Right renal cortex interstitium (tissue), 3 donors: ENCODE data around the gene CD27. TPM values are rescaled to one million over a fixed set of nuclear protein-coding genes. Genes with fewer than 3 reads are reported as not detected.
"Not testable (repeated sequence)": the region's sequence is repeated elsewhere in the genome, so short reads cannot be mapped to it uniquely, and the experiment has no call there.

ENCODE experiments used
- DNase-seq, 3 donors: peaks; one replicate each; pipeline ENCODE4 v3.0.0-alpha.2; 2013; ENCODE audit warnings: low read depth in 3 of 3, low spot score in 2 of 3
- polyA plus RNA-seq, 3 donors: library from polyadenylated mRNA; unstranded; fragments of 120-200 nt; gene quantifications; one replicate each; pipeline ENCODE4 v1.2.1, GENCODE V29; 2013; ENCODE audit not compliant: insufficient read length in 3 of 3

The CD27 gene
- polyA plus RNA-seq, 3 donors = 0.31 to 0.98 (median 0.85) TPM

DNA sequence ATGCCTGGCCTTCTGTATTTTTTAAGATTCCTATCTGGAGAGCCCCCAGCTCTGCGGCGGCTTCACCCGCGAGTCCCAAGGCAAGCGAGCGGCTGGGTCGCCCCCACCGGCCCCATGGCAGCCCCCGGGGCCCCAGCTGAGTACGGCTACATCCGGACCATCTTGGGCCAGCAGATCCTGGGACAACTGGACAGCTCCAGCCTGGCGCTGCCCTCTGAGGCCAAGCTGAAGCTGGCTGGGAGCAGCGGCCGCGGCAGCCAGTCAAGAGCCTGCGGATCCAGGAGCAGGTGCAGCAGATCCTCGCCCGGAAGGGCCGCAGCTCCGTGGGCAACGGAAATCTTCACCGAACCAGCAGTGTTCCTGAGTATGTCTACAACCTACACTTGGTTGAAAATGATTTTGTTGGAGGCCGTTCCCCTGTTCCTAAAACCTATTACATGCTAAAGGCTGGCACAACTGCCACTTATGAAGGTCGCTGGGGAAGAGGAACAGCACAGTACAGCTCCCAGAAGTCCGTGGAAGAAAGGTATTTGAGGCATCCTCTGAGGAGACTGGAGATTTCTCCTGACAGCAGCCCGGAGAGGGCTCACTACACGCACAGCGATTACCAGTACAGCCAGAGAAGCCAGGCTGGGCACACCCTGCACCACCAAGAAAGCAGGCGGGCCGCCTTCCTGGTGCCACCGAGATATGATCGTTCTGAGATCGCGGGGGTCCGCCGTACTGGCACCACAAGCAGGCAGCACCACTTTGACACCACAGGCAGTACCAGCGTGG, 33.0 kb downstream of the CD27 start:
- DNase-seq = not testable (repeated sequence)

DNA sequence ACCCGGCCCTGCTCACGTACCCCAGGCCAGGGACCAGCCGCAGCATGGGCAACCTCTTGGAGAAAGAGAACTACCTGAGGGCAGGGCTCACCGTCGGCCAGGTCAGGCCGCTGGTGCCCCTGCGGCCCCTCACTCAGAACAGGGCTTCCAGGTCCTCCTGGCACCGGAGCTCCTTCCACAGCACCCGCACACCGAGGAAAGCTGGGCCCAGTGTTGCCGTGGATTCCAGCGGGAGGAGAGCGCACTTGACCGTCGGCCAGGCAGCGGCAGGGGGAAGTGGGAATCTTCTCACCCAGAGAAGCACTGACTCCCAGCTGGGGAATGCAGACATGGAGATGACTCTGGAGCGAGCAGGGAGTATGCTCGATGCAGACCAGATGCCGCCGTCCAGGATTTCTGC, 33.7 kb downstream of the CD27 start:
- DNase-seq = no peak

DNA sequence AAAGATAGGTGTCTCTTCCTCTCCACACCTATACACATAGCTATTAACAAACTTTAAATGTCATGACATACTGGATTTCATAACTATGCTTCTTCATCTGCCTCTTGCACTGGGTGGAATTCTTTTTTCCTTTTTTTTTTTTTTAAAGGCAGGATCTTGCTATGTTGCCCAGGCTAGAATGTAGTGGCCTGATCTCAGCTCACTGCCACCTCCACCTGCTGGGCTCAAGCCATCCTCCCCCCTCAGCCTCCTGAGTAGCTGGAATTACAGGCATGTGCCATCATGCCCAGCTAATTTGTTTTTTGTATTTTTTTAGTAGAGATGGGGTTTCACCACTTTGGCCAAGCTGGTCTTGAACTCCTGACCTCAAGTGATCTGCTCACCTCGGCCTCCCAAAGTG, 43.5 kb downstream of the CD27 start:
- DNase-seq = no peak

DNA sequence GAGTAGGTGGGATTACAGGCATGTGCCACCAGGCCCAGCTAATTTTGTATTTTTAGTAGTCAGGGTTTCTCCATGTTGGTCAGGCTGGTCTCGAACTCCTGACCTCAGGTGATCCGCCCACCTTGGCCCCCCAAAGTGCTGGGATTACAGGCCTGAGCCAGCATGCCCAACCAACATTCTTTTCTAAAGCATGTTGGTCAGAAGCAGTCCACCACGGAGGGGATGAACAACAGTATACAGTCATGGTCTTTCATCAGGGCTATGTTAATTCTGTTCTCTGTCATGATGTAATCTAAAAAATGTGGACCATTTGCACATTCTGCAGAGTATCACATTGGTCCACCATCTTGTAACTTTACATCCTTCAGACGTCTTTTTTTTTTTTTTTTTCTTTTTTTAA, 44.7 kb downstream of the CD27 start:
- DNase-seq = no peak

DNA sequence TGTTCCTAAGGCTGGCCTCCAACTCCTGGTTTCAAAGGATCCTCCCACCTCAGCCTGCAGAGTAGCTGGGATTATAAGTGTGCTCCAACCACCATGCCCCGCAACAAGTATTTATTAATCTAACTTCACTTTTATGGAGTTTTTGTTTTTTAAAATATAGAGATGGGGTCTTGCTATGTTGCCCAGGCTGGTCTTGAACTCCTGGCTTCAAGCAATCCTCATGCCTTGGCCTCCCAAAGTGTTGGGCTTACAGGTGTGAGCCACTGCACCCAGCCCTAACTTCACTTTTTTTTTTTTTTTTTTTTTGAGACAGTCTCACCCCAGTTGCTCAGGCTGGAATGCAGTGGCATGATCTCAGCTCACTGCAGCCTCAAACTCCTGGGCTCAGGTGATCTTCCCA, 45.9 kb downstream of the CD27 start:
- not testable (repeated sequence) for DNase-seq

DNA sequence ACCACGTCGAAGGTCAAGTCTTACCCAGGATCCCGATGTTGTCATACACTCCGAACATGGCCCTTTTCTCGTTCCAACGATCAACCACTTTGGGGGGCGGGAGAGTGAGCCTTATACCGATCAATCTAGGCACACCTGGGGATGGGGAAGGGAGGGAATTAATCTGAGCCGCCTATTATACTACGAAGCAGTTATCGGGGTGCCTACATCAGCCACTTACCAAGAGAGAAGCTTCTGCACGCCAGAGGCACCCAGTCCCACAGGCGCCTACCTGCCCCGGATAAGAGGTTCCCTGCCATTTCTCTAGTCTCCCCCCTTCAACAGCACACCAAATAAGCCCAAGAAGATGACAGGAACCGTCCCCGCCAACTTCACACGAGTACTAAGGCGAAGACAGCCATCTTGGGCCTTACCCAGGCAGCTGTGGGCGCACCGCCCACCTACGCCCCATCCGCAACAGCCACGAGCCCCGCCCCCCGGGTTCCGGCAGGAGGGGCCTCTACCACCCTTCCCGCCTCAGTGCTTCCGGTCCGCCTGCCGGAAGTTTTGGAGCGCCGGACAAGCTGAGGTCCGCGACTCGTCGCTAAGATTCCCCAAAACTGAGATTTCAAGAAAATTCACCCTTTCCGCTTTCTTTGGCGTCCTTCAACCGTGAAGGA, 48.2 kb downstream of the CD27 start, which contains the start of gene MRPL51:
TSS of gene MRPL51 (minus strand) at position 425 of the 659 bp plus-strand sequence. CDS start at position 299, 126 bp downstream.
- peak; percentile 84 to 90 (median 86) for DNase-seq

DNA sequence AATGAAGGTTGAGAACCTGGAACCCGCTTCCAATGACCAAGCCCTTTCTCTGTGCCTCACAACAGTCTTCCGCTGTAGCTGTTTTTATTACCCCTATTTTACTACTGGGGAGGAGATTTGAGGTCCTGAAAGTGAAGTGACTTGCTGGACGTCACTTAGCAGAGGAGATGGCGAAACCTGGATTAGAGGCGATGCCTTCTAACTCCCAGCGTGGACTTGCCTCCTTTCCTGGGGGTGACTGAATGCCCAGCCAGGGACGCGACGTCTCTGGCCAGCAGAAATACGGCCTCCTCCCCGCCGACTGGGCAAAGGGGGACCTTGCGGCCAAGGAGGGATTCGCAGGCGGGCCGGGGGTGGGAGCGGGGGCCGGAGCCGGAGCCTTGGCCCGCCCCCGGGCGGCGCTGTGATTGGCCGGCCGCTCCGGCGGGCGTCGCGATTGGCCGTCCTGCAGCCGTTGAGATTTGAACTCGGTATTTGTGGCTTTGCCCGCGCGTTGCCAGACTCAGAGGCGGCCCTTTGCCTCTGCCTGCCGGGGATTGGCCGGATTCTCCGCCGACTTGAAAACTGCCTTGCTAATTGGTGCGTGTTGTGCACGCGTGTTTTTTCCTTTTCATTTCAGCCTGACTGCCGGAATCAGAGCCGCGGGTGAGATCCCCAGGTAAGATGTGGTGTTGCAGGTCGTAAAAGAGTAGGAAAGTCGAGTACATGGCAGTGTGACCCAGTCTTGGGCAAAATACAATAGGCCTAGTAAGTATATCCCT, 48.9 kb downstream of the CD27 start, which contains the start of gene NCAPD2:
TSS of gene NCAPD2 (plus strand) at position 606 of the 761 bp plus-strand sequence. CDS start 997 bp downstream, outside the sequence.
- DNase-seq = peak; percentile 85 to 93 (median 88)

DNA sequence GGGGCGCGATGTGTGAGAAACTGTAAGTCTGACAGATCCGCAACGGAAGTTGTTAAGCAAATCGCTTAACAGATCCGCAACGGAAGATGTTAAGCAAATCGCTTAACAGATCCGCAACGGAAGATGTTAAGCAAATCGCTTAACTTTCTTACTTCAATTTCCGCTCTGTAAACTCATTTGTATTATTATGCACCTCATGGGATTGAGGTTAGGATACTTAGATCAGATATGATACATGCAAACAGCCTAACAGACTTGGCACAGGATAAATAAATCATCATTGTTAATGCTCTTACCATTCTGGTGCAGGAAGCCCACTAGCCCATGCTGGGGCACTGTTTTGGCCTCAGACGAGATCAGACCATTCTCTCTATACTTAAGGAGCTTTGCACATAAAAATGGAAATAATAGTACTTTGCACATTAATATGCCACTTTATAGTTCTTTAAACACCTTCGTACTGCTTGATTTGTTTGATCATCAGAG, 49.5 kb downstream of the CD27 start:
- DNase-seq = no peak

DNA sequence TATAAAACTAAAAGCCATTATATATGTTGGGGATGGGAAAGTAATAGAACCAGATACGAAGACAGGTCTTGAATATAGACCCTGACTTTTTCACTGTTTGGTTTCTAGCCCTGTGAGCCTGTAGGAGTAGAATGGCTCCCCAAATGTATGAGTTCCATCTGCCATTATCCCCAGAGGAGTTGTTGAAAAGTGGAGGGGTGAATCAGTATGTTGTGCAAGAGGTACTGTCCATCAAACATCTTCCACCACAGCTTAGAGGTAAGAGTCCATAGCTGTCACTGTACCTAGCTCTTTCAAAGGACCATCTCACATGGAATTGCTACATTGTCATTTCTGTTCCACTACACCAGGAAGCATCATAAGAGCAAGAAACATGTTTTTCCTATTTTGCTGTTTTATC, 50.2 kb downstream of the CD27 start:
- DNase-seq = no peak

DNA sequence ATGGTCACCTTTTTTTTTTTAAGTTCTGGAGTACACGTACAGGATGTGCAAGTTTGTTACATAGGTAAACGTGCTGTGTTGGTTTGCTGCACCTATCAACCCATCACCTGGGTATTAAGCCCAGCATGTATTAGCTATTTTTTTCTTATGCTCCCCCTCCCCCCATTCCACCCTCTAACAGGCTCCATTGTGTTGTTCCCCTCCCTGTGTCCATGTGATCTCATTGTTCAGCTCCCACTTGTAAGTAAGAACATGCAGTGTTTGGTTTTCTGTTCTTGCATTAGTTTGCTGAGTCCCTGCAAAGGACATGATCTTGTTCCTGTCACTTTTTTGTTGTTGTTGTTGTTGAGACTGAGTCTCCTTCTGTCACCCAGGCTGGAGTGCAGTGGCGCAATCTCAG, 52.5 kb downstream of the CD27 start:
- DNase-seq = not testable (repeated sequence)

DNA sequence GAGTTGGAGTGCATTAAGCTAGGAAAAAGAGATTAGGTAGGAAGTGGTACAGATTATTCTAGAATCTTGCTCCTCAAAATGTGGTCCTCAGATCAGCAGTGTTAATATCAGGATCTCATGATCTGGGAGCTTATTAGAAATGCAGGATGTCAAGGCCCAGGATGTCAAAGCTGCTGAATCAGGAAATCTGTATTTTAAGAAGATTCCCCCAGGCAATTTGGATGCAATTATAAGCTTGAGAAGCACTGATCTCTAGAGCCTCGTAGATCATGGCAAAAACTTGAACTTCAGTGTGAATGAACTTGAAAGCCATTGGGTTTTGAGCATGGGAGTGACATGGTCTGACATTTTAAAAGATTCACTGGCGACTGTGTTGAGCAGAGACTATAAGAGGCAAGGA, 55.7 kb downstream of the CD27 start:
- DNase-seq = no peak

Other genes with a start within 250 kb of the CD27 start
- 100 to 1,000 TPM; 173 to 215 (median 209) TPM for gene CD9, start 244.6 kb upstream of the CD27 start, polyA plus RNA-seq
- 1 to 10 TPM; 3.1 to 3.8 (median 3.1) TPM for gene PLEKHG6, start 134.3 kb upstream of the CD27 start, polyA plus RNA-seq
- 100 to 1,000 TPM in 2 of 3 donors, 10 to 100 TPM in 1; 86.6 to 103 (median 101) TPM for gene TNFRSF1A, start 102.9 kb upstream of the CD27 start, polyA plus RNA-seq
- 10 to 100 TPM; 68.1 to 74.0 (median 70.4) TPM for gene SCNN1A, start 69.4 kb upstream of the CD27 start, polyA plus RNA-seq
- 10 to 100 TPM; 54.1 to 59.7 (median 57.7) TPM for gene LTBR, start 60.8 kb upstream of the CD27 start, polyA plus RNA-seq
- gene TAPBPL, start 7.1 kb downstream of the CD27 start, polyA plus RNA-seq = 10 to 100 TPM; 13.5 to 23.0 (median 20.5) TPM
- 10 to 100 TPM in 1 of 3 donors, 1 to 10 TPM in 2; 5.8 to 12.7 (median 9.0) TPM for gene VAMP1, start 25.7 kb downstream of the CD27 start, polyA plus RNA-seq
- gene MRPL51, start 48.3 kb downstream of the CD27 start, polyA plus RNA-seq = 100 to 1,000 TPM; 191 to 204 (median 196) TPM
- 10 to 100 TPM; 53.5 to 57.1 (median 56.0) TPM for gene NCAPD2, start 49.1 kb downstream of the CD27 start, polyA plus RNA-seq
- gene GAPDH, start 89.6 kb downstream of the CD27 start, polyA plus RNA-seq = 1,000 to 10,000 TPM; 1,949 to 2,148 (median 2,005) TPM
- gene IFFO1, start 111.1 kb downstream of the CD27 start, polyA plus RNA-seq = 10 to 100 TPM; 10.2 to 12.2 (median 11.9) TPM
- 10 to 100 TPM; 22.2 to 24.5 (median 24.4) TPM for gene NOP2, start 123.3 kb downstream of the CD27 start, polyA plus RNA-seq
- 100 to 1,000 TPM; 277 to 287 (median 283) TPM for gene CHD4, start 162.4 kb downstream of the CD27 start, polyA plus RNA-seq
- gene LPAR5, start 191.0 kb downstream of the CD27 start, polyA plus RNA-seq = 1 to 10 TPM in 2 of 3 donors, under 1 TPM in 1; 0.75 to 1.3 (median 1.2) TPM
- 1 to 10 TPM; 3.5 to 4.7 (median 4.6) TPM for gene ACRBP, start 202.5 kb downstream of the CD27 start, polyA plus RNA-seq
- 100 to 1,000 TPM; 125 to 134 (median 128) TPM for gene ING4, start 218.2 kb downstream of the CD27 start, polyA plus RNA-seq
- 10 to 100 TPM; 73.2 to 86.0 (median 76.1) TPM for gene ZNF384, start 244.4 kb downstream of the CD27 start, polyA plus RNA-seq